Tibial nerve (tissue), 4 donors: Measurements from ENCODE around the gene AHNAK2.

Experiments used
- EP300 ChIP-seq, 2 donors: sonication (generic); formaldehyde crosslinking; IDR thresholded peaks; one replicate each; pipeline ENCODE4 v1.6.1; 2017; ENCODE audit warnings: antibody characterized with exemption in 2 of 2, mild to moderate bottlenecking in 1 of 2
- POLR2A ChIP-seq, 2 donors: fragments of 450-650 bp; IDR thresholded peaks; one replicate each; pipeline ENCODE4 v1.6.1; 2017; ENCODE audit warnings: antibody characterized with exemption in 2 of 2, mild to moderate bottlenecking in 2 of 2, moderate library complexity in 2 of 2
- TF ChIP-seq, protein P1 (sequence below), 5 experiments: fragments of 200-600 bp in 3 of 5; fragments of 450-650 bp in 2 of 5; sonication (generic) in 3 of 5; IDR thresholded peaks; one replicate each; pipeline ENCODE4 v1.5.1; 2016 to 2019; ENCODE audit warnings: antibody characterized with exemption in 5 of 5, mild to moderate bottlenecking in 3 of 5, moderate library complexity in 2 of 5

DNA sequence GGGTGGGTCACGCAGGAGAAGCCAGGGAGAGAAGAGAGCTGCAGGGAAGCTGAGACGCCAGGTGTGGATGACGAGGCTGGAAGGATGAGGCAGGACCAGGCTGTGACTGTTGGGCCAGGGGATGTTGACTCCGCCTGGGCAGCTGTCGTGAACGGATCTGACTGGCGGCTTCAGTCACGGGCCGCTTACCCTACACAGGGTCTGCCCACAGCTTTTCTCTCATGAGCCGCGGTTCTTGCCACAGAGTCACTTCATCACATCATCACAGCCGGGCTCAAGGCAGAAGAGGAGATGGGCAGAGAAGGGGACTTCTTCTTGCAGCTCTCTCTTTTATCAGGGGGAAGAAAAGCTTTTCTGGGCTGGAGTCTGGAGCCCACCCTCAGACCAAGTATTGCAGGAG, 15.1 kb upstream of the AHNAK2 start:
- TF ChIP-seq POLR2A (IDR thresholded peaks at IDR 0.05) (no peak), EP300 (IDR thresholded peaks at IDR 0.05) (no peak)
- TF ChIP-seq, protein P1, sequence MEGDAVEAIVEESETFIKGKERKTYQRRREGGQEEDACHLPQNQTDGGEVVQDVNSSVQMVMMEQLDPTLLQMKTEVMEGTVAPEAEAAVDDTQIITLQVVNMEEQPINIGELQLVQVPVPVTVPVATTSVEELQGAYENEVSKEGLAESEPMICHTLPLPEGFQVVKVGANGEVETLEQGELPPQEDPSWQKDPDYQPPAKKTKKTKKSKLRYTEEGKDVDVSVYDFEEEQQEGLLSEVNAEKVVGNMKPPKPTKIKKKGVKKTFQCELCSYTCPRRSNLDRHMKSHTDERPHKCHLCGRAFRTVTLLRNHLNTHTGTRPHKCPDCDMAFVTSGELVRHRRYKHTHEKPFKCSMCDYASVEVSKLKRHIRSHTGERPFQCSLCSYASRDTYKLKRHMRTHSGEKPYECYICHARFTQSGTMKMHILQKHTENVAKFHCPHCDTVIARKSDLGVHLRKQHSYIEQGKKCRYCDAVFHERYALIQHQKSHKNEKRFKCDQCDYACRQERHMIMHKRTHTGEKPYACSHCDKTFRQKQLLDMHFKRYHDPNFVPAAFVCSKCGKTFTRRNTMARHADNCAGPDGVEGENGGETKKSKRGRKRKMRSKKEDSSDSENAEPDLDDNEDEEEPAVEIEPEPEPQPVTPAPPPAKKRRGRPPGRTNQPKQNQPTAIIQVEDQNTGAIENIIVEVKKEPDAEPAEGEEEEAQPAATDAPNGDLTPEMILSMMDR (IDR thresholded peaks at IDR 0.05): no peak
